K562 (cell line): ENCODE results near the gene SYT7. TPM values are rescaled to one million over a fixed set of nuclear protein-coding genes. Genes with fewer than 3 reads are reported as not detected.

Experiments used
- BHLHE40 ChIP-seq: IDR thresholded peaks from 2 replicates; pipeline ENCODE4 v1.6.1; 2011; ENCODE audit warnings: low read length, improper control_type of control experiment
- CBX1 ChIP-seq: sonication (generic); IDR thresholded peaks from 2 replicates; pipeline ENCODE4 v1.6.1; 2016; ENCODE audit warnings: antibody characterized with exemption, low read depth, mild to moderate bottlenecking
- CEBPG ChIP-seq, 3 experiments: fragments of 200-800 bp in 1 of 3; sonication (Bioruptor generic) in 1 of 3; sonication (generic) in 1 of 3; formaldehyde crosslinking in 1 of 3; IDR thresholded peaks in 2 of 3; conservative IDR thresholded peaks in 1 of 3; 2 replicates each; pipeline versions ENCODE4 v1.6.1 to v1.8.0; 2016 to 2022; ENCODE audit warnings: missing compliant biosample characterization in 2 of 3, missing genetic modification characterization in 2 of 3, mild to moderate bottlenecking in 1 of 3, missing genetic modification reagents in 1 of 3
- DEAF1 ChIP-seq: fragments of 450-650 bp; formaldehyde crosslinking; IDR thresholded peaks from 2 replicates; pipeline ENCODE4 v1.4.0; 2020; ENCODE audit warnings: mild to moderate bottlenecking, moderate library complexity
- DIDO1 ChIP-seq: fragments of 450-650 bp; IDR thresholded peaks from 2 replicates; pipeline ENCODE4 v1.6.1; 2016; ENCODE audit warnings: low read depth, missing biosample characterization, missing genetic modification characterization
- FOXJ3 ChIP-seq: sonication (generic); formaldehyde crosslinking; IDR thresholded peaks from 2 replicates; pipeline ENCODE4 v1.4.0; 2020; ENCODE audit warnings: mild to moderate bottlenecking, missing genetic modification reagents
- GATAD2B ChIP-seq: fragments of 450-650 bp; IDR thresholded peaks from 2 replicates; pipeline ENCODE4 v1.6.1; 2017; ENCODE audit warnings: mild to moderate bottlenecking, borderline replicate concordance
- KDM5B ChIP-seq: fragments of 200-600 bp; sonication (generic); IDR thresholded peaks from 2 replicates; pipeline ENCODE4 v1.6.1; 2012; ENCODE audit warnings: low read depth, mild to moderate bottlenecking, moderate library complexity, low read length, control low read depth, inconsistent platforms; ENCODE audit not compliant: insufficient replicate concordance
- MTF1 ChIP-seq: fragments of 250-450 bp; sonication (Bioruptor Pico); IDR thresholded peaks from 2 replicates; pipeline ENCODE4 v1.9.0; 2021; ENCODE audit warnings: moderate library complexity, mild to moderate bottlenecking, inconsistent platforms, borderline replicate concordance
- PURB ChIP-seq: sonication (generic); formaldehyde crosslinking; IDR thresholded peaks from 2 replicates; pipeline ENCODE4 v1.9.0; 2021; ENCODE audit warnings: low read depth, mild to moderate bottlenecking, missing genetic modification reagents
- SMARCA4 ChIP-seq: fragments of 450-650 bp; IDR thresholded peaks from 2 replicates; pipeline ENCODE4 v1.6.1; 2016
- TGIF2 ChIP-seq: sonication (generic); formaldehyde crosslinking; IDR thresholded peaks from 2 replicates; pipeline ENCODE4 v1.8.1; 2022; ENCODE audit warnings: mild to moderate bottlenecking, missing genetic modification reagents, moderate library complexity
- THRB ChIP-seq: fragments of 450-650 bp; formaldehyde crosslinking; conservative IDR thresholded peaks from 2 replicates; pipeline ENCODE4 v1.4.0; 2022; ENCODE audit warnings: mild to moderate bottlenecking, missing genetic modification characterization
- ZNF318 ChIP-seq, 2 experiments: fragments of 450-650 bp; IDR thresholded peaks; 2 replicates each; pipeline ENCODE4 v1.6.1; 2016; ENCODE audit warnings: mild to moderate bottlenecking in 2 of 2, borderline replicate concordance in 1 of 2, low read depth in 1 of 2, moderate library complexity in 1 of 2
- polyA plus RNA-seq, 8 experiments: library from polyadenylated mRNA; depleted of rRNA in 4 of 8; stranded (reverse) in 5 of 8; unstranded in 3 of 8; fragments of >200 nt; fragmentation: Nextera tagmentation in 2 of 8; fragmentation: Illumina TruSeq in 1 of 8; extraction: Ambion mirVana in 2 of 8; extraction: Trizol in 1 of 8; gene quantifications; 2 replicates each; pipeline versions ENCODE4 v1.2.1 to v1.2.3, GENCODE V29; 2011 to 2014; ENCODE audit warnings: inconsistent platforms in 1 of 8, missing spikeins in 1 of 8
- total RNA-seq, 7 experiments: library from RNA; depleted of rRNA in 6 of 7; stranded (reverse); fragments of >200 nt in 6 of 7; fragmentation: Illumina TruSeq in 2 of 7; extraction: Trizol in 2 of 7; gene quantifications; 2 replicates each; pipeline versions ENCODE4 v1.2.1 to v1.2.3, GENCODE V29; 2011 to 2021; ENCODE audit warnings: low replicate concordance in 1 of 7

SYT7 gene
- total and polyA plus RNA-seq, 9 of the 15 experiments (the other 6 are each of a cell fraction or from before 2014, with no cell fraction given), result 0.01 to 0.51 (median 0.16) TPM; not detected in 1

DNA sequence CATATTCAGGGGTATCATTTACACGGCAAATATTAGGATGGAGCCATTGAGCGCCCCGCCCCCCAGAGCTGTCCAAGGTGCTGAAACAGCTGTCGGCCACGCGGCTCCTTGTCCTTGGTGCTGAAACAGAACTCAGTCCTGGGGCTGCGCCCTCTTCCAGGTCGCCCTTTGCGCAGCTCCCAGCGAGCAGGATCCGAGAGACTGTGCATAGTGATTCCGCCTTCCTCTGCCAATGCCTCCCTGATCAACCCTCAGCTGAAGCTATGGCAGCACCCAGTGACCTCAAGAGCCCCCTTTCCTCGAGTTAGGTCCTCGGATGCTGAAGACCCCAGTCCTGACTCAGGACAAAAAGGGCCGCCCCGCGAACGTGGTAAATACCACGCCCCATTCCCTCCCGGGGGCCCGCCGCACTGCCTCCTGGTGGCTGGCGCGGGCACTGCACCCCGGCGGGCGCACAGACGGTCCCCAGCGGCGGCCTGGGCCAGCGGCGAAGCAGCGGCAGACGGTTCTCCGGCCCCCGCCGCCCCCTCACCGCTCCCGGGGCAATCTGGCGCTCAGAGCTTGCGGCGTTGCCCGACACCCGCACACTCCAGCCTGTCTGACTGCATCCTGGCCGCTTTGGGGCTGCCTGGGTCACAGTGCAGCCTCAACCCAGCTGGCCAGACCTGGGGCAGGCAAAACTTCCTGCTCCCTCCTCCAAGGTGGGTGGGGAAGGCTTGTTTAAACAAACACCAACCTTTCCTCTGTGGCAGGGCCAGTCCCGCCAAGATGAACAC is 13.4 kb downstream of the SYT7 start (continued):
- TF ChIP-seq KDM5B (no peak), SMARCA4 (no peak), CEBPG (CRISPR knock-in tag; IDR thresholded peaks at IDR 0.05) (peak; percentile 67; the same call in 1 of the 2 replicates), CEBPG (tag; conservative IDR thresholded peaks at IDR 0.05 in 1 of 2, IDR thresholded peaks at IDR 0.05 in 1 of 2) (no peak), PURB (CRISPR knock-in tag) (peak; percentile 97), THRB (CRISPR knock-in tag) (peak; percentile 87), FOXJ3 (CRISPR knock-in tag) (peak; percentile 93), CBX1 (peak; percentile 42; the same call in 1 of the 2 replicates), BHLHE40 (no peak), DEAF1 (CRISPR knock-in tag) (no peak), GATAD2B (no peak), MTF1 (CRISPR knock-in tag) (peak; percentile 77; the same call in 1 of the 2 replicates), TGIF2 (CRISPR knock-in tag) (peak; percentile 100), DIDO1 (tag) (no peak), ZNF318 (IDR thresholded peaks at IDR 0.05; ENCODE audit: borderline replicate concordance in 1 of 2, low read depth in 1 of 2) (no peak)
